HG02571 (cell line): ENCODE data around the gene PEAR1.
"Not testable (repeated sequence)": the region's sequence is repeated elsewhere in the genome, so short reads cannot be mapped to it uniquely, and the experiment has no call there.

Experiments used
- ATAC-seq: cut with Tn5 transposase; IDR thresholded peaks from one replicate; pipeline ENCODE4 v1.9.1; 2021; ENCODE audit warnings: mild to moderate bottlenecking, moderate library complexity; ENCODE audit not compliant: unreplicated experiment

The PEAR1 gene

GRCh38 chr1:156914440-156914856, 20.9 kb downstream of the PEAR1 start:
- ATAC-seq = no peak

DNA sequence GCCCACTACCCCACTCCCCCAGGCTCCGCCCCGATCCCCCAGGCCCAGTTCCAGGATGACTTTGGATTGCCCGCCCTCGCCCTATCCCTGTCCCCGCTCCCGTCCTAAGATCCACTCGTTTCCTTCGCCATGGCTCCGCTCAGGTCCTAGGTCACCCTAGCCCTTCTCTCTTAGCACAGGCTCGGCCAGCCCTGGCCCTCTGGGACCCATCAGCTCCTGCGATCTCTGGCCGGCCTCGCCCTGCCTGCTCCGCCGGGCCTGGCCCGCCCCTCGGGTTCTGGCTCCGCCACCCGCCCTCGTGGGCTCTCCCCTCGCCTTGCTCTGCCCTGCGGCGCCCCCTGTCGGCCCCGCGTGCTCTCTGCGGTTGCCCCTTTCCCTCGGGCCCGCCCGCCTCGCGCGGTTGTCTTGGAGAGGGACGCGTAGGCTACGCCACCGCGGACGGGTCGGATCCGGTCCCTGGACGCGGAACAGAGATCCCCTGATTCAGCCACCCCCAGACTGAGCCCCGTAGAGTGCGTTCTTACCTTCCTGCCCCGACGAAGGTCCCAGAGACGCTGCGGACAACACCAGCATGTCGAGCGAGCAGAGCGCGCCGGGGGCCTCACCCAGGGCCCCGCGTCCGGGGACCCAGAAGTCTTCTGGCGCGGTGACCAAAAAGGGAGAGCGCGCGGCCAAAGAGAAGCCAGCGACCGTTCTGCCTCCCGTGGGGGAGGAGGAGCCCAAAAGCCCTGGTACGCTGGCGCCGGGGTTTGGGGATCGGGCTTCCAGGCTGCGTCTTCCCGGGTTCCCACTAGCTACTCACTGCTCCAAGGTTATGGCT, 26.9 kb downstream of the PEAR1 start, which contains the start of gene LRRC71:
Gene LRRC71, plus strand, starts transcription at position 400 of the 820 bp plus-strand sequence. Its CDS starts 172 bp downstream, at position 572.
- no peak for ATAC-seq

- ATAC-seq = no peak
Observed at GRCh38 chr1:156921053-156921529, 27.6 kb downstream of the PEAR1 start.

GRCh38 chr1:156922986-156923669, 29.6 kb downstream of the PEAR1 start:
- ATAC-seq = no peak

DNA sequence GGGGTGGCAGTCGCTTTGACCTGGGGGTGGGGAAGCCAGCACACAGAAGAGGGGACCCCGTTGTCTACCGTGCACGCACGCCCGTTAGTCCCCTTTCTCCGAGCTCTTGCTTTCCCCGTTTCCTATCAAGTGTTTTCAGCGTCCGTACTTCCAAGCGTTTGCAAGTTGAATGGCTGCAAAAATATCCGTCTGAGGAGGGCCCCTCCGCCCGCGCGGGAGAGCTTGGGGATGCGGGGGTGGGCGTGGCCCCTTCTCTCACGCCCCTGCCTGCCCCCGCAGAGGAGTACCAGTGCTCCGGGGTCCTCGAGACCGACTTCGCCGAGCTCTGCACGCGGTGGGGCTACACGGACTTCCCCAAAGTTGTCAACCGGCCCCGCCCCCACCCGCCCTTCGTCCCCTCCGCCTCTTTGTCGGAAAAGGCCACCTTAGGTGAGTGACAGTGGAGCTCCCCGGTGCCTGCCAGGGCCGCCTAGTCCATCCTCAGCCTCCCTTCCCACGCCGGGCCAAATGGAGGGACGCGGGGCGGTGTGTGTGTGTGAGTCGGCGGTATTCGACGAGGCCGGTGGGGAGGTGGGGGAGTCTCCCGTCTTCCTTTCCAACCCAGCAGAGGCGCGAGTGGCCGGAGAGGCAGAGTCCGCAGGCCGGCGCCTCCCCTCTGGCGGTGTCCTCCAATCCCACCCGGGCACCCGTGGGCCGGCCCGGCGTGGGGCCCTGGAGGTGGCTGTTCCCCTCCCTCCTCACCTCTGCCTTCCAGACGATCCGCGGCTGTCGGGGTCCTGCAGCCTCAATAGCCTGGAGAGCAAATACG, 30.4 kb downstream of the PEAR1 start:
- ATAC-seq = no peak

GRCh38 chr1:156924478-156925153, 31.1 kb downstream of the PEAR1 start:
- no peak for ATAC-seq

- ATAC-seq = no peak
Observed at GRCh38 chr1:156925154-156926010, 31.9 kb downstream of the PEAR1 start.

DNA sequence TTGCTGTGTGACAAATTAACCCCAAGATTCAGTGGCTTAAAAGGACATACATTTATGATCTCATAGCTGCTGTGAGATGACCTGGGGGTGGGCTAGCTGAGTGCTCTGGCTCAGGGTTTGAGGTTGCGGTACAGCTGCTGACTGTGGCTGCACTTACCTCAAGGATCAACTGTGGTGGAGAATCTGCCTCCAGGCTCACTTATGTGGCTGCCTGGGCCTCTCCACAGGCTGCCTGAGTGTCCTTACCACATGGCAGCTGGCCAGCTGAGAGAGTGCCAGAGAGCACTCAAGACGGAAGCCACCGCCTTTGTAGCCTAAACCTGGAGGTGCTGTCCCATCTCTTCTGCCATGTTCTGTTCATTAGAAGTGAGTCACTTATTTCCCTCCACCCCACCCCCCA, 32.7 kb downstream of the PEAR1 start:
- ATAC-seq = no peak

GRCh38 chr1:156926695-156927094, 33.2 kb downstream of the PEAR1 start:
- ATAC-seq = not testable (repeated sequence)

DNA sequence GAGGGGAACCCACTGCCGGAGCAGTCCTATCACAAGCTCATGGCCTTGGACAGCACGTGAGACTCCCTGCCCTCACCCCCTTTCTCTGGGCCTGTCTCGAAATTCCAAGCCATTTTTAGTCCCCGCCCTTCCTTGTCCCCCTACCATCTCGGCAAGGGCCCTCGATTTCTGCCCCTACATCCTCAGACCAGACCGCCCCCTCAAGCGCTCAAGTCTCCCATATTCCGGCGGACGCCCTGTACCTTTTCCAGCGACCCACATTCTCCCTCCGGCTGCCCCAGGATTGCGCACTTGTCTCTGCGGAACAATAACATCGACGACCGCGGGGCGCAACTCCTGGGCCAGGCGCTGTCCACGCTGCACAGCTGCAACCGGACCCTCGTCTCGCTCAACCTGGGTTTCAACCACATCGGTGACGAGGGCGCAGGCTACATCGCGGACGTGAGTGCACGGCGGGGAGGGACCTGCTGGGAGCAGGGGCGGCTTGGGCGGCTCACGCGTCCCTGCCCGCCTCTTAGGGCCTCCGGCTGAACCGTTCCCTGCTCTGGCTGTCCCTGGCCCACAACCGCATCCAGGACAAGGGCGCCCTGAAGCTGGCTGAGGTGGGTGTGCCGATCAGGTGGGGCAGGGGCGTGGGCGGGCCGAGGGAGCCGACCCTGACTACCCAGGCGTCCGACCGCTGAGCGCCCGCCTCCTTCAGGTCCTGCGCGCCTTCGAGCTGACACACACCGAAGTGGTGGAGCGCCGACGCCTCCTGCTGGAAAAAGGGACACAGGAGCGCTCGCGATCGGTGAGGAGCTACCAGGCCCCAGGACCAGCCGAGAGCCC, 33.9 kb downstream of the PEAR1 start:
- no peak for ATAC-seq

DNA sequence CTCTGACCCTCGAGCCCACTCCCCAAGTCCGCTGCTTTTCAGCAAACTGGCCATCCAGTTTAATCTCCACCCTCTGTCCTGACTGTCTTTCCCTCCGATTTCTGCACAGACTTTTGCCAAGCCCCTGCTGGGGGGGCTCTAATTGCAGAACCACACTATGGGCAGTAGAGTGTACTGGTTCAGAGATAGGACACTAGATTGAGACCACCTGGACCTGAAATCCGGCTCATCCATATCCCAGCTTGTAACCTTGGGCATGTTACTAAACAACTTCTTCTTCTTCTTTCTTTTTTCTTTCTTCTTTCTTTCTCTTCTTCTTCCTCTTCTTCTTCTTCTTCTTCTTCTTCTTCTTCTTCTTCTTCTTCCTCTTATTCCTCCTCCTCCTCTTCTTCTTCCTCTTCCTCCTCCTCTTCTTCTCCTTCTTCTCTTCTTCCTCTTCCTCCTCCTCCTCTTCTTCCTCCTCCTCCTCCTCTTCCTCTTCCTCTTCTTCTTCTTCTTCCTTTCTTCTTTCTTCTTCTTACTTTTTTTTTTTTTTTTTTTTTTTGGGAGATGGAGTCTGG, 34.6 kb downstream of the PEAR1 start:
- ATAC-seq = no peak

- no peak for ATAC-seq
Observed at GRCh38 chr1:156929596-156930238, 36.2 kb downstream of the PEAR1 start.

DNA sequence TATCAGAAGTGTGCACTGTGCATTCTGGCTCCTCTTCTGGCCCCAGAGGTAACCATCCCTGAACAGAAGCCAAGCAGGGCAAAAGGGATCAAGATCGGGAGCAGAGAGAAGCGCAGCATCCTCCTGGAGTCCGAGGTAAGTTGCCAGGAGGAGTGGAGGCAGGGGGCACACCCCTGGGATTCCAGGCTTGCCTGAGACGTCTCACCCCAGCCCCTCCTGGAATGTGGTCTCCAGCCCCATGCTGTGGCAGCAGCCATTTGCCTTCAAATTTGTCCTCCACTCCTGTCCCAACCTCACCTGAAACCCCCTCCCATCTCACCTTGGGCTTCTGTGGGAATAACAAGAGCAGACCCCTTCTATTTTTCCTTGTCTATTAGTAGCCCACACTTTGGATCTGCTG, 37.0 kb downstream of the PEAR1 start:
- no peak for ATAC-seq

DNA sequence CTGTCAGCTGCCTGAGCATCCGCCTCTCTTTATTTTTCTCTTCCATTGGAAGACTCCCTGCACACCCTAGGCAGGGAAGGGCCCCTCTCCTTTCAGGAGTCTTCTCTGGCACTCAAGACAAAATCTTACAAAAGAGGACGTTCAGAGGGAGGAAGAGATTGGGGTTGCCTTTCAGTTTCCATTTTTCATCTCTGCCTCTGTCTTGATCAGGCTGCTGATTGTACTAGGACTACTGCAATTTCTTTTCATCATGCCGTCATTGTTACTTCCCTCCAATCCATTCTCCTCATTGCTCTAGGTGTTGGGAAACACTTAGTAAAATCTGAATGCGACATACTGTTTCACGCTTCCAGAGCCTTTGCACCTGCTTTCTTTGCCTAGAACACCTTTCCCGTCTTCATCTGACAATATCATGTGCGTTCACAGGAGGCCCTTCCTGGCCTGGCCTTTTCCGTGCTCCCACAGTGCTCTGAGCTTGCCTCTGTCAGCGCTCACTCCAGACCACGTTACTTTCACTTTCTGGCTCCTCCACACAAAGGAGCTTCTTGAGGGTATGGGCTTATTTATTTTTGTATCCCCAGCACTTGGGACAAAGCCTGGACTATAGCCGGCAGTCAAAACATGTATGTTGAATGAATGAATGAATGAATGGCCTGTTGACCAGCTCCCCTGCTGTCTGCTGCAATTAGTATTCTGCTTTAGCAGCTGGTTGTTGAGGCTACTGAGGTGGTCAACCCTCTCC, 37.9 kb downstream of the PEAR1 start:
- ATAC-seq = no peak

- no peak for ATAC-seq
Observed at GRCh38 chr1:156931974-156932710, 38.6 kb downstream of the PEAR1 start.

- no peak for ATAC-seq
Observed at GRCh38 chr1:156933136-156933535, 39.6 kb downstream of the PEAR1 start.
